ENCODE data around the gene COTL1.
"Not testable (repeated sequence)": the region's sequence is repeated elsewhere in the genome, so short reads cannot be mapped to it uniquely, and the experiment has no call there.

COTL1 gene

GRCh38 chr16:84567286-84567962, 50.5 kb downstream of the COTL1 start:
- no peak for DNase-seq

- no peak for DNase-seq
Observed at GRCh38 chr16:84566545-84567257, 51.2 kb downstream of the COTL1 start.

- no peak for DNase-seq
Observed at GRCh38 chr16:84565669-84566495, 52.0 kb downstream of the COTL1 start.

- DNase-seq: no peak
Observed at GRCh38 chr16:84563786-84564420, 54.0 kb downstream of the COTL1 start.

- no peak for DNase-seq
Observed at GRCh38 chr16:84563064-84563715, 54.7 kb downstream of the COTL1 start.

GRCh38 chr16:84562174-84562815, 55.6 kb downstream of the COTL1 start:
- no peak for DNase-seq

GRCh38 chr16:84561291-84561690, 56.6 kb downstream of the COTL1 start:
- no peak for DNase-seq

GRCh38 chr16:84560269-84560668, 57.6 kb downstream of the COTL1 start:
- no peak for DNase-seq

- DNase-seq: peak; percentile 27
Observed at GRCh38 chr16:84559311-84559932, 58.5 kb downstream of the COTL1 start.

- DNase-seq: not testable (repeated sequence)
Observed at GRCh38 chr16:84558850-84559249, 59.0 kb downstream of the COTL1 start.

GRCh38 chr16:84557504-84557903, 60.4 kb downstream of the COTL1 start:
- no peak for DNase-seq

- no peak for DNase-seq
Observed at GRCh38 chr16:84557059-84557458, 60.8 kb downstream of the COTL1 start.

GRCh38 chr16:84555418-84556196, 62.3 kb downstream of the COTL1 start:
- DNase-seq: no peak

- DNase-seq: no peak
Observed at GRCh38 chr16:84554627-84555328, 63.1 kb downstream of the COTL1 start.

GRCh38 chr16:84553873-84554399, 63.9 kb downstream of the COTL1 start:
- no peak for DNase-seq

- DNase-seq: no peak
Observed at GRCh38 chr16:84552135-84552534, 65.7 kb downstream of the COTL1 start.

GRCh38 chr16:84550096-84550495, 67.8 kb downstream of the COTL1 start:
- DNase-seq: no peak

GRCh38 chr16:84548971-84549844, 68.7 kb downstream of the COTL1 start:
- DNase-seq: no peak

- no peak for DNase-seq
Observed at GRCh38 chr16:84548508-84548907, 69.4 kb downstream of the COTL1 start.
